HG03558 (cell line): ENCODE results near the gene FZD4.
"Not testable (repeated sequence)": the region's sequence is repeated elsewhere in the genome, so short reads cannot be mapped to it uniquely, and the experiment has no call there.

Source experiments
- ATAC-seq: cut with Tn5 transposase; IDR thresholded peaks from one replicate; pipeline ENCODE4 v1.9.1; 2021; ENCODE audit warnings: moderate number of reproducible peaks; ENCODE audit not compliant: unreplicated experiment; ENCODE audit errors: extremely low read depth

Gene FZD4

GRCh38 chr11:86955361-86956120, at the start of gene FZD4:
Gene FZD4, minus strand, starts transcription at chr11:86955395. Its CDS starts 310 bp downstream, at chr11:86955085.
- ATAC-seq, result peak; percentile 89

GRCh38 chr11:87004281-87004680, 49.1 kb upstream of the FZD4 start:
- not testable (repeated sequence) for ATAC-seq

- no peak for ATAC-seq
Measured at GRCh38 chr11:87002918-87003317, 47.7 kb upstream of the FZD4 start.

- no peak for ATAC-seq
Measured at GRCh38 chr11:86999859-87000753, 44.9 kb upstream of the FZD4 start.

GRCh38 chr11:86999388-86999787, 44.2 kb upstream of the FZD4 start:
- no peak for ATAC-seq

GRCh38 chr11:86996953-86997570, 41.9 kb upstream of the FZD4 start:
- no peak for ATAC-seq

GRCh38 chr11:86993031-86993430, 37.8 kb upstream of the FZD4 start:
- ATAC-seq, result no peak

GRCh38 chr11:86992340-86992739, 37.1 kb upstream of the FZD4 start:
- not testable (repeated sequence) for ATAC-seq

GRCh38 chr11:86991341-86991740, 36.1 kb upstream of the FZD4 start:
- ATAC-seq, result no peak

- no peak for ATAC-seq
Measured at GRCh38 chr11:86990515-86990914, 35.3 kb upstream of the FZD4 start.

- no peak for ATAC-seq
Measured at GRCh38 chr11:86990031-86990430, 34.8 kb upstream of the FZD4 start.

GRCh38 chr11:86988351-86988881, 33.2 kb upstream of the FZD4 start:
- ATAC-seq, result no peak

- no peak for ATAC-seq
Measured at GRCh38 chr11:86987679-86988078, 32.5 kb upstream of the FZD4 start.

GRCh38 chr11:86984701-86985100, 29.5 kb upstream of the FZD4 start:
- ATAC-seq, result no peak

- ATAC-seq, result no peak
Measured at GRCh38 chr11:86983021-86983488, 27.9 kb upstream of the FZD4 start.

GRCh38 chr11:86981777-86982540, 26.8 kb upstream of the FZD4 start:
- no peak for ATAC-seq

- ATAC-seq, result no peak
Measured at GRCh38 chr11:86980086-86980796, 25.0 kb upstream of the FZD4 start.

- no peak for ATAC-seq
Measured at GRCh38 chr11:86978756-86979608, 23.8 kb upstream of the FZD4 start.
